ENCODE data around the gene S100A6. TPM values are rescaled to one million over a fixed set of nuclear protein-coding genes. Genes with fewer than 3 reads are reported as not detected.
"Not testable (repeated sequence)": the region's sequence is repeated elsewhere in the genome, so short reads cannot be mapped to it uniquely, and the experiment has no call there.

The S100A6 gene
- polyA plus RNA-seq, 1 donor from 2014 or later, result not detected

DNA sequence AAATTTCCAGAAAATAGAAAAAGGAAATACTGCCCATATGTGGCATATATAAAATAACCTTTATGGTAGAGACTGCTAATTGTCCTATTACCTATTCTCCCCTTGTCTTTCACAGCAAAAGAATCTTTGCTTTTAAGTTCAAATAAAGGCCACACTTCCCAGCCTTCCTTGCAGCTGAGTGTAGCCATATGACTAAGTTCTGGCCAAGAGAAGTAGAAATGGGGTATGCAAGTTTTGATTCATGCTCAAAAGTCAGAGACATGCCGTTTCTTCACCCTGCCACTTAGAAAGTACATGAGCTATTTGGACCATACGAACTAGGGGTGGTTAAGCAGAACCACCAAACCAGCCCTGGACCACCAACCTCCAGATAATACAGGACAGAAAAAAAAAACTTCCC, 48.2 kb upstream of the S100A6 start:
- H4K20me1 ChIP-seq (ENCODE audit: insufficient read depth), result no peaks in the 10 kb centered on the region
- H3K4me2 ChIP-seq (ENCODE audit: low read length), result no peak overlapping the region
- no peaks in the 10 kb centered on the region for H3K9me3 ChIP-seq (ENCODE audit: low read length)
- no peaks in the 10 kb centered on the region for H3F3A ChIP-seq (ENCODE audit: insufficient read depth, low read length, poor library complexity, severe bottlenecking)
- H3K27me3 ChIP-seq (ENCODE audit: insufficient read depth, low read depth, low read length), result no peaks in the 10 kb centered on the region
- H2AFZ ChIP-seq (ENCODE audit: low read depth, low read length), result no peak overlapping the region
- no peak overlapping the region for H3K4me3 ChIP-seq (ENCODE audit: low read length)
- no peak overlapping the region for H3K9ac ChIP-seq (ENCODE audit: low read length)
- H3K9me2 ChIP-seq (ENCODE audit: insufficient read depth, low read length), result no peaks in the 10 kb centered on the region
- no peak overlapping the region for H3K27ac ChIP-seq (ENCODE audit: low read length)
- no peaks in the 10 kb centered on the region for H3K36me3 ChIP-seq (ENCODE audit: insufficient read depth, low read length)
- TF ChIP-seq POLR2AphosphoS5 (IDR thresholded peaks at IDR 0.05) (no peak), TAF1 (IDR thresholded peaks at IDR 0.05; ENCODE audit: low read depth) (no peak), MXI1 (conservative IDR thresholded peaks at IDR 0.05; ENCODE audit: poor library complexity, severe bottlenecking) (no peak), EZH2 (IDR thresholded peaks at IDR 0.05; ENCODE audit: borderline replicate concordance, insufficient read depth, low read length, poor library complexity, severe bottlenecking) (no peak), SMC3 (conservative IDR thresholded peaks at IDR 0.05; ENCODE audit: poor library complexity) (no peak)
- TF ChIP-seq, protein P1, sequence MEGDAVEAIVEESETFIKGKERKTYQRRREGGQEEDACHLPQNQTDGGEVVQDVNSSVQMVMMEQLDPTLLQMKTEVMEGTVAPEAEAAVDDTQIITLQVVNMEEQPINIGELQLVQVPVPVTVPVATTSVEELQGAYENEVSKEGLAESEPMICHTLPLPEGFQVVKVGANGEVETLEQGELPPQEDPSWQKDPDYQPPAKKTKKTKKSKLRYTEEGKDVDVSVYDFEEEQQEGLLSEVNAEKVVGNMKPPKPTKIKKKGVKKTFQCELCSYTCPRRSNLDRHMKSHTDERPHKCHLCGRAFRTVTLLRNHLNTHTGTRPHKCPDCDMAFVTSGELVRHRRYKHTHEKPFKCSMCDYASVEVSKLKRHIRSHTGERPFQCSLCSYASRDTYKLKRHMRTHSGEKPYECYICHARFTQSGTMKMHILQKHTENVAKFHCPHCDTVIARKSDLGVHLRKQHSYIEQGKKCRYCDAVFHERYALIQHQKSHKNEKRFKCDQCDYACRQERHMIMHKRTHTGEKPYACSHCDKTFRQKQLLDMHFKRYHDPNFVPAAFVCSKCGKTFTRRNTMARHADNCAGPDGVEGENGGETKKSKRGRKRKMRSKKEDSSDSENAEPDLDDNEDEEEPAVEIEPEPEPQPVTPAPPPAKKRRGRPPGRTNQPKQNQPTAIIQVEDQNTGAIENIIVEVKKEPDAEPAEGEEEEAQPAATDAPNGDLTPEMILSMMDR (IDR thresholded peaks at IDR 0.05; ENCODE audit: poor library complexity, severe bottlenecking), result no peak
- TF ChIP-seq, protein P2, sequence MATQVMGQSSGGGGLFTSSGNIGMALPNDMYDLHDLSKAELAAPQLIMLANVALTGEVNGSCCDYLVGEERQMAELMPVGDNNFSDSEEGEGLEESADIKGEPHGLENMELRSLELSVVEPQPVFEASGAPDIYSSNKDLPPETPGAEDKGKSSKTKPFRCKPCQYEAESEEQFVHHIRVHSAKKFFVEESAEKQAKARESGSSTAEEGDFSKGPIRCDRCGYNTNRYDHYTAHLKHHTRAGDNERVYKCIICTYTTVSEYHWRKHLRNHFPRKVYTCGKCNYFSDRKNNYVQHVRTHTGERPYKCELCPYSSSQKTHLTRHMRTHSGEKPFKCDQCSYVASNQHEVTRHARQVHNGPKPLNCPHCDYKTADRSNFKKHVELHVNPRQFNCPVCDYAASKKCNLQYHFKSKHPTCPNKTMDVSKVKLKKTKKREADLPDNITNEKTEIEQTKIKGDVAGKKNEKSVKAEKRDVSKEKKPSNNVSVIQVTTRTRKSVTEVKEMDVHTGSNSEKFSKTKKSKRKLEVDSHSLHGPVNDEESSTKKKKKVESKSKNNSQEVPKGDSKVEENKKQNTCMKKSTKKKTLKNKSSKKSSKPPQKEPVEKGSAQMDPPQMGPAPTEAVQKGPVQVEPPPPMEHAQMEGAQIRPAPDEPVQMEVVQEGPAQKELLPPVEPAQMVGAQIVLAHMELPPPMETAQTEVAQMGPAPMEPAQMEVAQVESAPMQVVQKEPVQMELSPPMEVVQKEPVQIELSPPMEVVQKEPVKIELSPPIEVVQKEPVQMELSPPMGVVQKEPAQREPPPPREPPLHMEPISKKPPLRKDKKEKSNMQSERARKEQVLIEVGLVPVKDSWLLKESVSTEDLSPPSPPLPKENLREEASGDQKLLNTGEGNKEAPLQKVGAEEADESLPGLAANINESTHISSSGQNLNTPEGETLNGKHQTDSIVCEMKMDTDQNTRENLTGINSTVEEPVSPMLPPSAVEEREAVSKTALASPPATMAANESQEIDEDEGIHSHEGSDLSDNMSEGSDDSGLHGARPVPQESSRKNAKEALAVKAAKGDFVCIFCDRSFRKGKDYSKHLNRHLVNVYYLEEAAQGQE (IDR thresholded peaks at IDR 0.05; ENCODE audit: borderline replicate concordance), result no peak
- no peaks in the 10 kb centered on the region for H3K79me2 ChIP-seq (replicated peaks; ENCODE audit: insufficient read depth, low read length)

DNA sequence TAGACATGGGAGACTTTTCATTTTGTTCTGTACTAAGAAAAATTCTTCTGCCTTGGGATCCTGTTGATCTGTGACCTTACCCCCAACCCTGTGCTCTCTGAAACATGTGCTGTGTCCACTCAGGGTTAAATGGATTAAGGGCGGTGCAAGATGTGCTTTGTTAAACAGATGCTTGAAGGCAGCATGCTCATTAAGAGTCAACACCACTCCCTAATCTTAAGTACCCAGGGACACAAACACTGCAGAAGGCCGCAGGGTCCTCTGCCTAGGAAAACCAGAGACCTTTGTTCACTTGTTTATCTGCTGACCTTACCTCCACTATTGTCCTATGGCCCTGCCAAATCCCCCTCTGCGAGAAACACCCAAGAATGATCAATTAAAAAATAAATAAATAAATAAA, 47.7 kb upstream of the S100A6 start:
- not testable (repeated sequence) for H3K9me2 ChIP-seq (ENCODE audit: insufficient read depth, low read length); H3F3A ChIP-seq (ENCODE audit: insufficient read depth, low read length, poor library complexity, severe bottlenecking); H3K4me3 ChIP-seq (ENCODE audit: low read length); H2AFZ ChIP-seq (ENCODE audit: low read depth, low read length); H3K27ac ChIP-seq (ENCODE audit: low read length); H3K27me3 ChIP-seq (ENCODE audit: insufficient read depth, low read depth, low read length); H3K36me3 ChIP-seq (ENCODE audit: insufficient read depth, low read length); H3K9ac ChIP-seq (ENCODE audit: low read length); H3K9me3 ChIP-seq (ENCODE audit: low read length); H3K4me2 ChIP-seq (ENCODE audit: low read length); H3K79me2 ChIP-seq (replicated peaks; ENCODE audit: insufficient read depth, low read length); H4K20me1 ChIP-seq (ENCODE audit: insufficient read depth)

DNA sequence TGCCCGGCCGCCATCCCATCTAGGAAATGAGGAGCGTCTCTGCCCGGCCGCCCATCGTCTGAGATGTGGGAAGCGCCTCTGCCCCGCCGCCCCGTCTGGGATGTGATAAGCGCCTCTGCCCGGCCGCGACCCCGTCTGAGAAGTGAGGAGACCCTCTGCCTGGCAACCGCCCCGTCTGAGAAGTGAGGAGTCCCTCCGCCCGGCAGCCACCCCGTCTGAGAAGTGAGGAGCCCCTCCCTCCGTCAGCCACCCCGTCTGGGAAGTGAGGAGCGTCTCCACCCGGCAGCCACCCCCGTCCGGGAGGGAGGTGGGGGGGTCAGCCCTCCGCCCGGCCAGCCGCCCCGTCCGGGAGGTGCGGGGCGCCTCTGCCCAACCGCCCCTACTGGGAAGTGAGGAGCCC, 47.0 kb upstream of the S100A6 start:
- H3K4me2 ChIP-seq (ENCODE audit: low read length); H3K36me3 ChIP-seq (ENCODE audit: insufficient read depth, low read length); H3K9me2 ChIP-seq (ENCODE audit: insufficient read depth, low read length); H3K27me3 ChIP-seq (ENCODE audit: insufficient read depth, low read depth, low read length); H3K4me3 ChIP-seq (ENCODE audit: low read length); H3K27ac ChIP-seq (ENCODE audit: low read length); H3K9ac ChIP-seq (ENCODE audit: low read length); H4K20me1 ChIP-seq (ENCODE audit: insufficient read depth); H3F3A ChIP-seq (ENCODE audit: insufficient read depth, low read length, poor library complexity, severe bottlenecking); H2AFZ ChIP-seq (ENCODE audit: low read depth, low read length); H3K9me3 ChIP-seq (ENCODE audit: low read length); H3K79me2 ChIP-seq (replicated peaks; ENCODE audit: insufficient read depth, low read length): not testable (repeated sequence)

Data from neural cell (in vitro differentiated cells).